Mucosa of rectum (tissue), 2 donors: ENCODE results near the gene COQ7.

ENCODE experiments used
- H3K27ac ChIP-seq, 2 donors: one replicate each; pipeline ENCODE4 v1.7.0; 2013; ENCODE audit warnings: inconsistent platforms in 2 of 2, low read depth in 2 of 2, low read length in 2 of 2
- H3K27me3 ChIP-seq, 2 donors: one replicate each; pipeline ENCODE4 v1.7.0; 2013; ENCODE audit warnings: low read length in 2 of 2; ENCODE audit not compliant: control insufficient read depth in 2 of 2, insufficient read depth in 2 of 2
- H3K36me3 ChIP-seq, 2 donors: one replicate each; pipeline ENCODE4 v1.7.0; 2013; ENCODE audit warnings: low read length in 2 of 2; ENCODE audit not compliant: control insufficient read depth in 2 of 2, insufficient read depth in 2 of 2
- H3K4me1 ChIP-seq, 2 donors: one replicate each; pipeline ENCODE4 v1.7.0; 2013; ENCODE audit warnings: low read length in 2 of 2, mild to moderate bottlenecking in 1 of 2; ENCODE audit not compliant: control insufficient read depth in 2 of 2, insufficient read depth in 2 of 2
- H3K4me3 ChIP-seq, 2 donors: one replicate each; pipeline ENCODE4 v1.7.0; 2013; ENCODE audit warnings: low read length in 2 of 2
- H3K9ac ChIP-seq, 2 donors: one replicate each; pipeline ENCODE4 v1.7.0; 2013; ENCODE audit warnings: low read length in 2 of 2, low read depth in 1 of 2, mild to moderate bottlenecking in 1 of 2
- H3K9me3 ChIP-seq, 2 donors: one replicate each; pipeline ENCODE4 v1.7.0; 2013; ENCODE audit warnings: low read length in 2 of 2; ENCODE audit not compliant: control insufficient read depth in 2 of 2
- donor health status: healthy.
- donor health status: Normal muscosa, but diverticular disease.

COQ7 gene

DNA sequence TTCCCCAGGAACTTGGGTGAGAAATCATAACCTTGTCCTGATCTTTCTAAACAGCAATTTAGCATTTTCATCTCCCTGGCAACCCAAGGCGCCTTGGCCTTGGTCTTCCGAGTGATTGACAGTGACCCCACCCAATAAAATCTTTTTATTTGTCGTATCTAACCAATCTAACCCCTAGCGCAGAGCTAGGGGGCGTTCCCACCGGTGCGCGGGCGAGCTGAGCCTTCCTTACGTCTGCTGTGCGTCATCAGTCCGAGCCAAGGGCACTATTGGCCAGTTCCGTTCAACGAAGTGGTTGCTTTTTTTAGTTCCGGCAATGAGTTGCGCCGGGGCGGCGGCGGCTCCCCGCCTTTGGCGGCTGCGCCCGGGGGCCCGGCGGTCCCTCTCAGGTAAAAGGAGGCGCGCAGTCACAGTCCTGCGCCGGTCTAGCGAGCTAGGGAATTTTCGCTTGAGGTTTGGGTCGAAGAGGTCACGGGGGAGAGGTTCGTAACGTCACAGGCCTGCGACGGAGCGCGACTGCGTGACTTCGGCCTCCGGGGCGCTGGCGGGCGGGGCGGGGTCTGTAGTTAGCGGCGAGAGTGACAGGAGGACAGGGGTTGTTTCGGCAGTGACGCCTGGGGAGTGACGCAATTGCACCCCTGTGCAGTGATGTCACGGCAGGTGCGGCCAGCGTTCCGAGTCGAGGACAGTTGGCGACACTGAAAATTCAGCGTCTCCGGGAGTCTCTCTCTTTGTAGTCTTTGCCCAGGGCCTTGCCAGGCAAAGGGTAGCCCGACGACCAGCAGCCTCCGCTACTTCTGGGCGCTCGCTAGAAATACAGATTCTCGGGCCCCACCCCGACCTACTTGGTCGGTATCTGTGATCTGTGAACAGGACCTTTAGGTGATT lies at the start of gene COQ7:
COQ7 (plus strand) TSS at position 266 of the 888 bp plus-strand sequence; CDS start at position 317, 51 bp downstream.
- no peaks in the 10 kb centered on the region for H3K9me3 ChIP-seq
- peak within 1 kb of the TSS; percentile 68 to 95 for H3K4me3 ChIP-seq
- H3K36me3 ChIP-seq = peaks cover 1 to 2% of the 10 kb centered on the region in 2 donors
- peaks cover 9% of the 10 kb centered on the region in 2 donors for H3K4me1 ChIP-seq
- H3K27ac ChIP-seq = peak within 1 kb of the TSS; percentile 100
- peak within 1 kb of the TSS; percentile 83 to 99 for H3K9ac ChIP-seq
- H3K27me3 ChIP-seq = no peaks in the 10 kb centered on the region

DNA sequence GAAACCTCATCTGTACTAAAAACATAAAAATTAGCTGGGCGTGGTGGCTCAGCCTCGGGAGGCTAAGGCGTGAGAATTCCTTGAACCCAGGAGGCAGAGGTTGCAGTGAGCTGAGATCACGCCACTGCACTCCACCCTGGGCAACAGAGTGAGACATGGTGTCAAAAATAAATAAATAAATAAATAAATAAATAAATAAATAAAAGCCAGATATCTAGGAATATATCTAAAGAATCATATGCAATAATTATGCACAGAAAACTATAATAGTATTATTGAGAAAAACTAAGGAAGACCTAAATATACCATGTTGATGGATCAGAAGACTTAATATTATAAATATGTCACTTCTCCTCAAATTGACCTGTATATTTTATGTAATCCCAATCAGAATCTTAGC lies 46.7 kb upstream of the COQ7 start:
- Histone ChIP-seq H3K36me3 (peaks cover 7 to 15% of the 10 kb centered on the region in 2 donors), H3K27ac (no peak overlapping the region), H3K9me3 (no peaks in the 10 kb centered on the region), H3K4me1 (no peaks in the 10 kb centered on the region), H3K27me3 (no peaks in the 10 kb centered on the region), H3K9ac (no peak overlapping the region), H3K4me3 (no peak overlapping the region)

DNA sequence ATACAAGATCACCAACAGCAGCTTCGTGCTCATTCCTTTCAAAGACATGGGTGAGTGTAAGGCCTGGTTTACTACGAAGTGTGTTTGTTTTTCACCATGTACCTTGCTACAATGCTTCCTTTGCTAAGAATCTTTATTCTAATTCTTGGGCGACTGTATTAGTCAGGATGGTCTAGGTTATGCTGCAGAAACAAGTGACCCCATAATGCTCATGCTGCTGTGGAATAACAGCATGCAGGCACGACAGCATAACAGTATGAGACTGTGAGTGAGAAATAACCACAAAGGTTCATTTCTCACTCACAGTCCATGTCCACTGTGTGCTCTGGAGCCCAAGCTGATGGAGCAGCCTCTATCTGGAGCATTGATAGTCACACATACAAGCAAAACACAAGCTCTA lies 45.7 kb upstream of the COQ7 start:
- no peaks in the 10 kb centered on the region for H3K27me3 ChIP-seq

DNA sequence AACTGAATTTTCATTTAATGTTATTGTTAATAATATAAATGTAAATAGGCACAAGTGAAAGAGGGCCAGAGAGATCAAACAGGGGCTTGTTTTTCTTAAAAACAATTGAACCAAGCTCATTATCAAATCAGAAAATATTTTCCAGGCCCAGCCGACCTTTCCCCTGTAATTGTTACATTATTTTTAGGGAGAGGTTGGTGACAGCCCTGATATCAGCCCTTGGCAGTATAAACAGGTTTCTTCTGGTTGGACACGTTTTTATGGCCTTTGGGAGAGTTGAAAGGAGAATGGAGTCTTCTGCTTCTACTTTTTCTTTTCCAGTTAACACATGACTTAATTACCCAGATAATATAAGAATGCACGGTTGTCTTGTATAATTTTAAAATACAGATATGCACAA lies 40.0 kb upstream of the COQ7 start:
- H3K9me3 ChIP-seq = no peaks in the 10 kb centered on the region
- H3K27me3 ChIP-seq = no peaks in the 10 kb centered on the region
- no peak overlapping the region for H3K27ac ChIP-seq
- no peak overlapping the region for H3K4me3 ChIP-seq
- H3K36me3 ChIP-seq = peaks cover under 1 to 4% of the 10 kb centered on the region in 2 donors
- no peaks in the 10 kb centered on the region for H3K4me1 ChIP-seq
- no peak overlapping the region for H3K9ac ChIP-seq

More for the DNA sequence above, 45.7 kb upstream of the COQ7 start:
- no peaks in the 10 kb centered on the region for H3K9me3 ChIP-seq
- H3K36me3 ChIP-seq = peaks cover 3 to 15% of the 10 kb centered on the region in 2 donors
- H3K4me3 ChIP-seq = no peak overlapping the region
- no peak overlapping the region for H3K27ac ChIP-seq
- no peak overlapping the region for H3K9ac ChIP-seq
- no peaks in the 10 kb centered on the region for H3K4me1 ChIP-seq

DNA sequence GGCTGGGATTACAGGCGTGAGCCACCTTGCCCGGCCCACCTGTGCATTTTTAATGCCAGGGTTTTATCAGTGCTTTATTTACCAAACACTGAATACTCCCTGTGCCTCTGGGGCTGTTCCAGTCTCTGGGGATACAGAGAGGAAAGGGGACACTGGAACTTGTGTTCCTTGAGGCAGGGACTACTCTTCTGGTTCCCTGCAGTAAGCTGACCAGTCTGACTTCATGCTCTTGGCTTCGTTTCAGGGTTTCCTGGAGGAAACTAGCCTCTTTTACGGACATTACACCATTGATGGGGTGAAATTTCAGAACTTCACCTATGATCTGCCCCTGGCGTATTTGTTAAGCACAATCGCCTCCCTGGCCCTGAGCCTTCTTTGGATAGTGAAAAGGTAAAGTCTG lies 37.4 kb upstream of the COQ7 start:
- Histone ChIP-seq H3K9me3 (no peaks in the 10 kb centered on the region), H3K27me3 (no peaks in the 10 kb centered on the region), H3K4me1 (no peaks in the 10 kb centered on the region), H3K9ac (no peak overlapping the region), H3K4me3 (no peak overlapping the region), H3K36me3 (no peaks in the 10 kb centered on the region), H3K27ac (no peak overlapping the region)

DNA sequence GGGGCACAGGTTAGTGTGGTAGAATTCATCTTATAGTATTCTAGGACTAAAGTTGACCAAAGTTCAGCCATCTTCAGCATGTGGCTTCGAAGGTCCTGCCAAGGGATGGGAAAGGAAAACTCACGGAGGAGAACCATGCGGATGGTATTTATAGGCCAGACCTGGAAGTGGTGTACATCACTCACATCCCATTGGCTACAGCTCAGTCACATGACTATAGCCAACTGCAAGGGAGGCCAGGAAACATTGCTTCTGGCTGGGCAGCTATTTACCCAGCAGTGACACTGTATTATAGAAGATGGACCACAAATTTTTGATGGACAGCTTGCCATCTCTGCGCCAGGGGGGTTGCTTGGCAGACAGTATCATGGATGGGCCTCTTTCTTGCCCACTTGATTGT lies 35.7 kb upstream of the COQ7 start:
- no peak overlapping the region for H3K4me3 ChIP-seq
- peaks cover 0 to 5% of the 10 kb centered on the region in 2 donors for H3K36me3 ChIP-seq
- H3K27me3 ChIP-seq = no peaks in the 10 kb centered on the region
- no peak overlapping the region for H3K9ac ChIP-seq
- H3K9me3 ChIP-seq = no peaks in the 10 kb centered on the region
- no peaks in the 10 kb centered on the region for H3K4me1 ChIP-seq
- no peak overlapping the region for H3K27ac ChIP-seq

DNA sequence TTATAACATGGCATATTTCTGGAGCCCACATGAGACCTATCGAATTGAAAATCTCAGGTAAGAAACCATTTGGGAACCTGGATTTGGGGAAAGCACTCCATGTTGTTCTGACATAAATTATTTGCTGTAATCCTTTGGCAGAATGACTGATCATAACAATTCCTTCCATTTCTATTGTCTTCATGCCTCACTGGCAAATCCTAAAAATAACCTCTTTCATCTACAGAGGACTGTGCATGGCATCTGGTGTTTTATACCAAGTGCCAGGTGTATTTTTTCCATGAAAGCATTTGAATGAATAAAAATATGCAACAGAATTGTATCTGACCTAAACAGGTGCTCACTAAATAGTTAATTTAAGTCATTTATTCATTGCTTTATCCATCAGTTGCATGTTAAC lies 33.7 kb upstream of the COQ7 start:
- no peaks in the 10 kb centered on the region for H3K9me3 ChIP-seq
- peaks cover 0 to 5% of the 10 kb centered on the region in 2 donors for H3K36me3 ChIP-seq
- H3K27me3 ChIP-seq = no peaks in the 10 kb centered on the region
- no peak overlapping the region for H3K9ac ChIP-seq
- H3K4me1 ChIP-seq = no peaks in the 10 kb centered on the region
- H3K27ac ChIP-seq = no peak overlapping the region
- no peak overlapping the region for H3K4me3 ChIP-seq

DNA sequence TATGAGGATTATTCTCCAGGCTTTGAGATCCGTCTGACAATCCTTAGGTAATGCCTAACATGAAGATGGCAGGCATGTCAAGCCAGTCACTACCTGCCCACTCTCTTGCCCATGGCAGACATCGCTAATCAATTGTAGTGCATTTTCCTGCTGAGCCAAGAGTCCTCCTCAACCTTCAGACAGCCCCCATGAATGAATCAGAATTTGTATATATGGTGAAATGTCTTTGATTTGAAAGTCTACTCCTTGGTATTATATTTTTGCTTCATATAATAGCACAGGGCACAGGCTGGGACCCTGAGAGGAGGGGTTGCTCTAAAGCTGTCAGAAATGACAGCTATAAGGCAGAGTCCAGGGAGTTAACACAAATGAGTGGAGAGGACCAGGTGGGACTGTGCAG lies 27.0 kb upstream of the COQ7 start:
- Histone ChIP-seq H3K36me3 (peaks cover 6 to 9% of the 10 kb centered on the region in 2 donors), H3K27ac (no peak overlapping the region), H3K9ac (no peak overlapping the region), H3K27me3 (no peaks in the 10 kb centered on the region), H3K9me3 (no peaks in the 10 kb centered on the region), H3K4me1 (no peaks in the 10 kb centered on the region), H3K4me3 (no peak overlapping the region)

DNA sequence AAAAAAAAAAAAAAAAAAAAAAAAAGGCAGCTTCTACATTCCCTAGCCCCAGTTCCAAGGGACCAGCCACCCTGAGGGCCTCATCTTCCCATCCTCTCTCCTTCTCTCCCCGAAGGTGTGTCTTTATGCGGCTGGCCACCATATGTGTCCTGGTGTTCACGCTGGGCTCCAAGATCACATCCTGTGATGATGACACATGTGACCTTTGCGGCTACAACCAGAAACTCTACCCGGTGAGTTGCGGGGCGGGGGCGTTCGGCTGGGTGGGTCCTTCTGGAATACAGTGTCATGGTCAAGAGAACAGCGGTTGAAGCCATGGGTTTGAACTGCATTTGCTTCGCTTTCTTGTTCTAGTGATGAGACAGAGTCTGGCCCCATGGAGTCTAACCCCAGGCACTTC lies 22.6 kb upstream of the COQ7 start:
- Histone ChIP-seq H3K36me3 (peaks cover 6 to 15% of the 10 kb centered on the region in 2 donors), H3K9me3 (no peaks in the 10 kb centered on the region), H3K4me3 (no peak overlapping the region), H3K27me3 (no peaks in the 10 kb centered on the region), H3K4me1 (no peaks in the 10 kb centered on the region), H3K27ac (no peak overlapping the region), H3K9ac (no peak overlapping the region)

DNA sequence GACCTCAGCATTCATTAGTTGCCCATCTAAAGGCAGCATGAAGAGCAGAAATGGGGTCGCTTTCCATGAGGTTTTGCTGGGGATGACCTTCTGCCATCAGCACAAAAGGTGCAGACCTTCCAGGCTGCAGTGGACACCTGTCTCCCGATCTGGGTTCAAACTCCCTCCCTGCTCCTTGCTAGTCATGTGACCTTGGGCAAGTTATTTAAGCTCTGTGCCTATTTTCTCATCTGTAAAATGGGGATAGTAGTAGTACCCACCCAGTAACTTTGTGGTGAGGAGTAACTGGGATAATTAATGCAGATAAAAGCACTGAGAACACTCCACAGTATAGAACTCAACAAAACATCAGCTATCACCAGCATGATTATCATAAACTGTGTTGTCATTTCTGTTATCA lies 21.4 kb upstream of the COQ7 start:
- H3K27me3 ChIP-seq = no peaks in the 10 kb centered on the region
- no peaks in the 10 kb centered on the region for H3K9me3 ChIP-seq
- no peak overlapping the region for H3K4me3 ChIP-seq
- H3K27ac ChIP-seq = no peak overlapping the region
- no peak overlapping the region for H3K9ac ChIP-seq
- peaks cover 3 to 9% of the 10 kb centered on the region in 2 donors for H3K36me3 ChIP-seq
- H3K4me1 ChIP-seq = no peaks in the 10 kb centered on the region
